ENCODE measurements around the gene LDLRAP1. TPM values are rescaled to one million over a fixed set of nuclear protein-coding genes. Genes with fewer than 3 reads are reported as not detected.
A peak's percentile ranks its signal among the peaks of the same experiment; 100 is the strongest.

The LDLRAP1 gene
- 18.5 and 22.1 TPM in 2 replicates for total RNA-seq

- Histone ChIP-seq H3K27ac (ENCODE audit: low read depth, low read length) (peak within 1 kb of the TSS; percentile 41), H3K79me2 (ENCODE audit: insufficient read depth, low read length) (peaks cover 35% of the 10 kb centered on the region), H3K4me3 (ENCODE audit: insufficient read depth, low read length) (peak within 1 kb of the TSS; percentile 84), H3K36me3 (ENCODE audit: insufficient read depth, low read length) (no peaks in the 10 kb centered on the region), H3K4me1 (ENCODE audit: insufficient read depth, low read length) (peaks cover 7% of the 10 kb centered on the region), H4K20me1 (ENCODE audit: insufficient read depth, low read length) (peaks cover 13% of the 10 kb centered on the region), H3K4me2 (ENCODE audit: insufficient read depth, low read length) (peak within 1 kb of the TSS; percentile 88), H2AFZ (ENCODE audit: low read length) (peak within 1 kb of the TSS; percentile 70), H3K27me3 (ENCODE audit: insufficient read depth, low read length) (no peaks in the 10 kb centered on the region), H3K9me3 (ENCODE audit: low read depth, low read length) (no peaks in the 10 kb centered on the region)
- TF ChIP-seq, protein P1, sequence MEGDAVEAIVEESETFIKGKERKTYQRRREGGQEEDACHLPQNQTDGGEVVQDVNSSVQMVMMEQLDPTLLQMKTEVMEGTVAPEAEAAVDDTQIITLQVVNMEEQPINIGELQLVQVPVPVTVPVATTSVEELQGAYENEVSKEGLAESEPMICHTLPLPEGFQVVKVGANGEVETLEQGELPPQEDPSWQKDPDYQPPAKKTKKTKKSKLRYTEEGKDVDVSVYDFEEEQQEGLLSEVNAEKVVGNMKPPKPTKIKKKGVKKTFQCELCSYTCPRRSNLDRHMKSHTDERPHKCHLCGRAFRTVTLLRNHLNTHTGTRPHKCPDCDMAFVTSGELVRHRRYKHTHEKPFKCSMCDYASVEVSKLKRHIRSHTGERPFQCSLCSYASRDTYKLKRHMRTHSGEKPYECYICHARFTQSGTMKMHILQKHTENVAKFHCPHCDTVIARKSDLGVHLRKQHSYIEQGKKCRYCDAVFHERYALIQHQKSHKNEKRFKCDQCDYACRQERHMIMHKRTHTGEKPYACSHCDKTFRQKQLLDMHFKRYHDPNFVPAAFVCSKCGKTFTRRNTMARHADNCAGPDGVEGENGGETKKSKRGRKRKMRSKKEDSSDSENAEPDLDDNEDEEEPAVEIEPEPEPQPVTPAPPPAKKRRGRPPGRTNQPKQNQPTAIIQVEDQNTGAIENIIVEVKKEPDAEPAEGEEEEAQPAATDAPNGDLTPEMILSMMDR (IDR thresholded peaks at IDR 0.05; ENCODE audit: extremely low read depth, low read depth, low read length) = no peak
- DNase-seq (ENCODE audit: insufficient read length, low spot score, missing footprints) = peak; percentile 98
Measured at GRCh38 chr1:25543425-25544242, at the start of gene LDLRAP1. LDLRAP1 (plus strand) TSS chr1:25543606; CDS start chr1:25543699, 93 bp downstream.

- Histone ChIP-seq H3K36me3 (ENCODE audit: insufficient read depth, low read length) (peaks cover 45% of the 10 kb centered on the region), H3K79me2 (ENCODE audit: insufficient read depth, low read length) (no peaks in the 10 kb centered on the region)
Measured at GRCh38 chr1:25494952-25495351, 48.5 kb upstream of the LDLRAP1 start.

DNA sequence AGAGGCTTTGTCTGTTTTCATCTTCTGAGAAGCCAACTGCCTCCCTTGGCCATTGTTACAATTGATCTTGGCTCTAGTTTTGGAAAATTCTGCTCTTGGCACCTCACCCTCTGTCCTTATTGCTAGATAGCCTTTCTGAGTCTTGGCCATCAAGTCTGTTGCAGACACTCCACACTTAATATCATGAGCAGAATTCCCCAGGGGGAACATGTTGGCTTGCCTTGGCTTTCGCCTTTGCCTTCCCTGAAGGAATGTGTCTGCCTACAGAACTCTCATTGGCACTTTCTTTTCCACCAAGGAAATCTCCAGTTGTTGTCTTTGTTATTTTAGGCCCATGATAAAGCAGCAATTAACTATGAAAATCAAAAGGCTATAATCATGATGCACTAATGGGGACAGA lies 42.7 kb upstream of the LDLRAP1 start:
- Histone ChIP-seq H4K20me1 (ENCODE audit: insufficient read depth, low read length) (no peaks in the 10 kb centered on the region), H3K27ac (ENCODE audit: low read depth, low read length) (peak overlapping the region; percentile 50), H3K36me3 (ENCODE audit: insufficient read depth, low read length) (peaks cover 17% of the 10 kb centered on the region), H2AFZ (ENCODE audit: low read length) (no peak overlapping the region), H3K79me2 (ENCODE audit: insufficient read depth, low read length) (no peaks in the 10 kb centered on the region), H3K4me2 (ENCODE audit: insufficient read depth, low read length) (peak overlapping the region; percentile 65), H3K4me3 (ENCODE audit: insufficient read depth, low read length) (peak overlapping the region; percentile 20), H3K9me3 (ENCODE audit: low read depth, low read length) (no peaks in the 10 kb centered on the region), H3K4me1 (ENCODE audit: insufficient read depth, low read length) (peaks cover 44% of the 10 kb centered on the region), H3K27me3 (ENCODE audit: insufficient read depth, low read length) (no peaks in the 10 kb centered on the region)
- TF ChIP-seq, protein P1 (IDR thresholded peaks at IDR 0.05; ENCODE audit: extremely low read depth, low read depth, low read length) = no peak
- no peak for DNase-seq (ENCODE audit: insufficient read length, low spot score, missing footprints)

More at GRCh38 chr1:25494952-25495351, 48.5 kb upstream of the LDLRAP1 start:
- H3K27me3 ChIP-seq (ENCODE audit: insufficient read depth, low read length) = no peaks in the 10 kb centered on the region
- H3K27ac ChIP-seq (ENCODE audit: low read depth, low read length) = no peak overlapping the region
- H3K4me1 ChIP-seq (ENCODE audit: insufficient read depth, low read length) = no peaks in the 10 kb centered on the region
- H2AFZ ChIP-seq (ENCODE audit: low read length) = no peak overlapping the region
- H3K9me3 ChIP-seq (ENCODE audit: low read depth, low read length) = no peaks in the 10 kb centered on the region
- H3K4me2 ChIP-seq (ENCODE audit: insufficient read depth, low read length) = no peak overlapping the region
- TF ChIP-seq, protein P1 (IDR thresholded peaks at IDR 0.05; ENCODE audit: extremely low read depth, low read depth, low read length) = no peak
- DNase-seq (ENCODE audit: insufficient read length, low spot score, missing footprints) = no peak
- no peak overlapping the region for H3K4me3 ChIP-seq (ENCODE audit: insufficient read depth, low read length)
- no peaks in the 10 kb centered on the region for H4K20me1 ChIP-seq (ENCODE audit: insufficient read depth, low read length)
